HG03066 (cell line): ENCODE measurements around the gene VARS2.
"Not testable (repeated sequence)": the region's sequence is repeated elsewhere in the genome, so short reads cannot be mapped to it uniquely, and the experiment has no call there.

Experiments used
- ATAC-seq: cut with Tn5 transposase; IDR thresholded peaks from one replicate; pipeline ENCODE4 v1.9.1; 2021; ENCODE audit warnings: low read depth; ENCODE audit not compliant: unreplicated experiment

The VARS2 gene

GRCh38 chr6:30954631-30955366 is 40.8 kb downstream of the VARS2 start:
- no peak for ATAC-seq

- peak; percentile 56 for ATAC-seq
Measured at GRCh38 chr6:30955367-30956042, 41.5 kb downstream of the VARS2 start.

DNA sequence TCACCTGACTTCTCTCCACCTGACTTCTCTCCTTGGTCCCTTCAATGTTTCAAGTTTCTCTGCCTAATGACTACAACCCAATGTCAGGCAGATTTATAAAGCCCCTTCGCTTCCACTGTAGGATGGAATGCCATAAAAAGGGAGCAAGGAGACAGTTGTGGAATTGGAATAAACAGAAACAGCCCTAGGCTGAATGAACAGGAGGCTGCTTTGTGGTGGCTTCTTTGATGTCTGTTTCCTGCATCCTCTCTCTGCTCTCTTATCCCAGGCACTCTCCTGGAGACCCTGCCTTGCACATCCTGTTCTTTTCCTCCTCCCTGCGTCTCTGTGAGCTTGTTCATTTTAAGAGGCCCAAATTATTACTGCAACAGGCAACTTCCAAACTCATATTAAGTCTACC is 43.7 kb downstream of the VARS2 start:
- no peak for ATAC-seq

DNA sequence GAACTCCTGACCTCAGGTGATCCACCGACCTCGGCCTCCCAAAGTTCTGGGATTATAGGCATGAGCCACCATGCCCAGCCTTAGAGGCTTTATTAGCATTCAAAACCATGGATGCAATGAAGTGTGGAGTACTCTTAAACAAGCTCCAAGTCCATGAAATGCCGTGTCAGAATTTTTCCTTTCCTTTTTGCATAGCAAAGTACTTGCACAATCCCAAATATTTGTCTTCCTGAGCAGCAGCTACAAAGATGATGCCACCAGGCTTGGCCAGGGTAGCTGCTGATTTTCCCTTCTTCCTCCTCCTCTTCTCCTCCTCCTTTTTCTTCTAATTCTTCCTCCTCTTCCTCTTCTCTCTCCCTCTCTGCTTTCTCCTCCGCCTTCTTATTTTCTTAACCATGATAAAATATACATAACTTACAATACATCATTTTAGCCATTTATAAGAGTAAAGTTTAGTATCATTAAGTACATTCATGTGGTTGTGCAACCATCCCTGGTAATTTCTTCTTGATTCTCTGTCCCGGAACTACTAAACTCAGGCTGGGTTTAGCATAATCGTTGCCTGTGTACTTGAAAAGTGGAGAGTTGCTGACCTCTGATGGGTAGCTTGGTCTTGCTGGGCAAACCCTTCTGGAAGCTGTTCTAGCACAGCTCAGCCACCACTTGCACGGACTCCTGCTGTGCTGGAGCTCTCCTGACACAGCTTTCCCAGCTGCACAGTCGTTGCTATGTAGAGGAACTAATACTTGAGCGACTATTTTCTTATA is 47.1 kb downstream of the VARS2 start:
- ATAC-seq, result no peak

DNA sequence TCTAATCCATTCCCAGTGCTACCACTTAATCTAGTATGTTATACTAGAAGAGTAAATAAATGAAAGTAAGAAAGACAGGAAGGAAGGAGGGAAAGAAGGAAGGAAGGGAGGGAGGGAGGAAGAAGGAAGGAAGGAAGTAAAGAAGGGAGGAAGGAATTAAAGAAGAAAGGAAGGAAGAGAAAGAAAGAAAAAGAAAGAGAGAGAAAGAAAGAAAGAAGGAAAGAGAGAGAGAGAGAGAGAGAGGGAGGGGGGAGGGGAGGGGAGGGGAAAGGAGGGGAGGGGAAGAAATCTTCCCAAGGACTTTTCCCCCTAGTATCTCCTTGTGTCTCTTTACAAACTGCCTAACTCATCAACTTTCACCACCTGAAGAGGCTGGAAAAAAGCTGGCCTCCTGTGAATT is 48.7 kb downstream of the VARS2 start:
- no peak for ATAC-seq

DNA sequence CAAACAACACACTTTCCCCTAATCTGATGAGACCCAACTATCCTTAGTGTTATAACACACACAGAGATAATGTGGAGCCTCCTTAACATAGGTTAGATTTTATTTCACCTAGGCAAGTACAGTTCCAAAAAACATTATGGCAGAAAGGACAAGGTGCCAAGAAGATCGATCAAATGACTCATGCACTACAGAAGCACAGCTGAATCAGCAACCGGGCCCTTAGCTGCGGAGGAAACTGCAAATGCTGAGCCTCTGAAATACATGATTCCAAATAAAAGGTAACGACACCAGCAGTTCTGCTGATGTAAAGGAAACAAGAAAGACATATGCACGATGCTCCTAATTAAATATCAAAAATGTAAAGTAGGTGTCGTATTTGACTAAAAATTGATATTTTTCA is 49.6 kb downstream of the VARS2 start:
- ATAC-seq, result no peak

DNA sequence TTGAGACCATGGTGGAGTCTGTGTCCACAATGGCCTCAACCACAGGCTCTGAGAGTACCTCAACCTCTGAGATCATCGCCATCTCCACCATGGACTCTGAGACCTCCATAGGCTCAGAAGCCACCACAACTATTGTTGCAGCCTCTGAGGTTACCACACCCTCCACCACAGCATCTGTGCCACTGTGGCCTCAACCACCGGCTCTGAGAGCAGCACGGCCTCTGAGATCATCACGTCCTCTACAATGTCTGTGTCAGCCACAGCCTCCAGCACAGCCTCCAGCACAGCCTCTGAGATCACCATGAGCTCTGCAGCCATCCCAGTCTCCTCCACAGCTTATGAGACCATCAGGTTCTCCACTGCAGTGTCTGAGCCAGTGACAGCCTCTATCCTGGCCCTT is 50.0 kb downstream of the VARS2 start:
- no peak for ATAC-seq

DNA sequence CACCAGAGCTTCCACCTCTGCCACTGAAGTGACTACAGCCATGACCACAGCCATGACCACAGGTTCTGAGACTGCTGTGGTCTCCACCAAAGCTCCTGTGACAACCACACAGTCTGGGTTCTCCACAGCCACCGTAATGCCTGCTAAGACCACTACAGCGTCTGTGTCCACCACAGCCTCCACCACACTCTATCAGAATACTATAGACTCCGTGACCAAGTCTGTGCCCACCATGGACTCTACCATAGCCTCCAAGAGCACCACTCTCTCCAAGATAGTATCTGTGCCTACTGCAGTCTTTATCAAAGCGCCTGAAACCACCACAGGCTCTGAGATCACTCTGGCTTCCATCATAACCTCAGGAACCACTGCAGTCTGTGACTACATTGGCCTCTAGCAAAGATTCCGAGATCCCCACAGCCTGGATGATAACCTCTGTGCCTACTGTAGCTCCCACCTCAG is 51.1 kb downstream of the VARS2 start:
- ATAC-seq, result no peak

GRCh38 chr6:30966154-30966553 is 52.1 kb downstream of the VARS2 start:
- ATAC-seq, result no peak

GRCh38 chr6:30969171-30969570 is 55.1 kb downstream of the VARS2 start:
- ATAC-seq, result not testable (repeated sequence)

DNA sequence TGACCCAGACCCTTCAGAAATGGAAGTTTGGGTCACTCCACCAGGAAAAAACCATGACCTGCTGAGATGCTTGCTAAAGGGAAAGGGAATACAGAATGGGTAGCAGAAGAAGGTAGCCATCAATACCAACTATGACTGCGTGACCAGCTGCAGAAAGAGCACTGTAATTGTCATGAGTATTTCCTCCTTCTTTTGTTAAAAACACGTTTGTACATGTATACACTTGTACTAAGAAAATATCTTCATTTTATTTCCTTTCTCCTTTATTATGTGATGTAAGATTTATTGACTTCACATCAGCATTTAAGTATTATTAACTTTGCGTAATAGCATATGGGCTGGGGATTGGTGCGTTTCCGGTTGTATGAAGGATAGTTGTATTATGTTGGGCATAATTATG is 56.9 kb downstream of the VARS2 start:
- ATAC-seq, result no peak

DNA sequence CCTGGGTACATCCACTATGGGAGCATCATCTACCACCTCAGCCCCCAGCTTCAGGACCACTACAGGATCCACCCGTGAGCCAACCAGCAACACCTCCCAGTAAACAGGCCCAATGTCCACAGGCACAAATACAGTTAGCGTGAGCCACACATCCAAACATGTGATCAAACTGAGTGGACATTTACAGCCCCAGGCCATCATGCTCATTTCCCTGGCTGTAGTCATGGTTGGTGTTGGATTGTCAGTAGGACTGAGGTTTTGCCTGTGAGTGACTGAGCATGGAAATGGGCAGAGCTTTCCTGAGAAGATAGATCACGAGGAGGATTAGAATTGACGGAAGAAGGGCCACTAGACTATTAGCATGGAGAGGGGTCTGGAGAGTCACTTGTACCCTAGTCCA is 58.8 kb downstream of the VARS2 start:
- no peak for ATAC-seq

- no peak for ATAC-seq
Measured at GRCh38 chr6:30974490-30975252, 60.6 kb downstream of the VARS2 start.
